H1 (cell line): ENCODE results near the gene NHEJ1. TPM values are rescaled to one million over a fixed set of nuclear protein-coding genes. Genes with fewer than 3 reads are reported as not detected.

Experiments
- EP300 ChIP-seq, 2 experiments: IDR thresholded peaks; 1 replicate in 1 of 2; 2 replicates in 1 of 2; pipeline ENCODE4 v1.6.1; 2011 to 2012; ENCODE audit warnings: low read depth in 2 of 2, low read length in 2 of 2, mild to moderate bottlenecking in 2 of 2, borderline replicate concordance in 1 of 2, inconsistent platforms in 1 of 2, moderate library complexity in 1 of 2
- RNF2 ChIP-seq: fragments of 200-900, 300-1000 bp; sonication (generic); IDR thresholded peaks from 2 replicates; pipeline ENCODE4 v1.7.1; 2016; ENCODE audit warnings: borderline replicate concordance, low read depth, mild to moderate bottlenecking, antibody characterized with exemption, low read length; ENCODE audit not compliant: poor library complexity, severe bottlenecking; ENCODE audit errors: missing control alignments
- SIRT6 ChIP-seq: IDR thresholded peaks from one replicate; pipeline ENCODE4 v1.7.1; 2012; ENCODE audit warnings: low read length, inconsistent platforms
- TAF7 ChIP-seq: optimal IDR thresholded peaks from 2 replicates; pipeline ENCODE3; 2011; ENCODE audit warnings: low read depth, mild to moderate bottlenecking, inconsistent platforms, low read length, moderate library complexity, borderline replicate concordance
- polyA plus RNA-seq, 7 experiments: library from polyadenylated mRNA; depleted of rRNA in 3 of 7; stranded (reverse) in 5 of 7; unstranded in 2 of 7; fragments of >200 nt in 5 of 7; fragments of 200-250 nt in 2 of 7; gene quantifications; 1 replicate in 5 of 7; 2 replicates in 1 of 7; 4 replicates in 1 of 7; pipeline versions ENCODE4 v1.2.1 to v1.2.3, GENCODE V29; 2011 to 2013; ENCODE audit warnings: missing spikeins in 2 of 7, mixed read lengths in 2 of 7
- total RNA-seq: library from RNA; stranded (reverse); fragmentation: NEBNext Ultra II Directional; extraction: Animal tissue kit (Norgen Biotek cat#: 25700); gene quantifications from 2 replicates; pipeline ENCODE4 v1.2.1, GENCODE V29; 2021

Gene NHEJ1
- total and polyA plus RNA-seq, 2 of the 8 experiments (the other 6 are each of a cell fraction or from before 2014, with no cell fraction given) = 22.7 to 24.1 TPM

- no peak for TF ChIP-seq TAF7
- no peak for TF ChIP-seq EP300 (IDR thresholded peaks at IDR 0.05; ENCODE audit: borderline replicate concordance in 1 of 2, low read depth in 2 of 2, low read length in 2 of 2)
- TF ChIP-seq SIRT6 = no peak
- TF ChIP-seq RNF2 = no peak
Measured at GRCh38 chr2:219120082-219120481, 40.5 kb downstream of the NHEJ1 start (continued).
